AG10803 (cell line): ENCODE results near the gene OR10G2.
"Not testable (repeated sequence)": the region's sequence is repeated elsewhere in the genome, so short reads cannot be mapped to it uniquely, and the experiment has no call there.

Experiments used
- DNase-seq: peaks from one replicate; pipeline ENCODE4 v3.0.0; 2010; ENCODE audit warnings: low read depth
- H3K4me3 ChIP-seq: 2 replicates; pipeline ENCODE4 v1.5.1; 2011; ENCODE audit warnings: mild to moderate bottlenecking, low read length, control low read depth
- TF ChIP-seq, protein P1 (sequence below): conservative IDR thresholded peaks from 2 replicates; pipeline ENCODE4 v1.5.1; 2011; ENCODE audit warnings: mild to moderate bottlenecking, low read length, control low read depth, inconsistent platforms

OR10G2 gene

DNA sequence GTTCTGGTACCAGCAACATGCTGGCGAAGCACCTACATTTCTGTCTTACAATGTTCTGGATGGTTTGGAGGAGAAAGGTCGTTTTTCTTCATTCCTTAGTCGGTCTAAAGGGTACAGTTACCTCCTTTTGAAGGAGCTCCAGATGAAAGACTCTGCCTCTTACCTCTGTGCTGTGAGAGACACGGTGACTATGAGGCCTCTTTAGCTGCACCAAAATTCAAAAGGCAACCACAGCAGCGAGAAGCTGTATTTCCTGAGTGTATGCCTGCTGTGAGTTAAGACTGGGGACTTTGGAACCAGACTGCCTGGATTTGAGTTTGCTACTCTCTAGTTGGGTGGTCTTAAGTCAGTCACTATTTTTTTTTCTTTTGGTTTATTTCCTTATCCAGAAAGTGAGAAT lies 8.7 kb upstream of the OR10G2 start:
- H3K4me3 ChIP-seq: no peak overlapping the region
- no peak for DNase-seq
- TF ChIP-seq, protein P1, sequence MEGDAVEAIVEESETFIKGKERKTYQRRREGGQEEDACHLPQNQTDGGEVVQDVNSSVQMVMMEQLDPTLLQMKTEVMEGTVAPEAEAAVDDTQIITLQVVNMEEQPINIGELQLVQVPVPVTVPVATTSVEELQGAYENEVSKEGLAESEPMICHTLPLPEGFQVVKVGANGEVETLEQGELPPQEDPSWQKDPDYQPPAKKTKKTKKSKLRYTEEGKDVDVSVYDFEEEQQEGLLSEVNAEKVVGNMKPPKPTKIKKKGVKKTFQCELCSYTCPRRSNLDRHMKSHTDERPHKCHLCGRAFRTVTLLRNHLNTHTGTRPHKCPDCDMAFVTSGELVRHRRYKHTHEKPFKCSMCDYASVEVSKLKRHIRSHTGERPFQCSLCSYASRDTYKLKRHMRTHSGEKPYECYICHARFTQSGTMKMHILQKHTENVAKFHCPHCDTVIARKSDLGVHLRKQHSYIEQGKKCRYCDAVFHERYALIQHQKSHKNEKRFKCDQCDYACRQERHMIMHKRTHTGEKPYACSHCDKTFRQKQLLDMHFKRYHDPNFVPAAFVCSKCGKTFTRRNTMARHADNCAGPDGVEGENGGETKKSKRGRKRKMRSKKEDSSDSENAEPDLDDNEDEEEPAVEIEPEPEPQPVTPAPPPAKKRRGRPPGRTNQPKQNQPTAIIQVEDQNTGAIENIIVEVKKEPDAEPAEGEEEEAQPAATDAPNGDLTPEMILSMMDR: no peak

DNA sequence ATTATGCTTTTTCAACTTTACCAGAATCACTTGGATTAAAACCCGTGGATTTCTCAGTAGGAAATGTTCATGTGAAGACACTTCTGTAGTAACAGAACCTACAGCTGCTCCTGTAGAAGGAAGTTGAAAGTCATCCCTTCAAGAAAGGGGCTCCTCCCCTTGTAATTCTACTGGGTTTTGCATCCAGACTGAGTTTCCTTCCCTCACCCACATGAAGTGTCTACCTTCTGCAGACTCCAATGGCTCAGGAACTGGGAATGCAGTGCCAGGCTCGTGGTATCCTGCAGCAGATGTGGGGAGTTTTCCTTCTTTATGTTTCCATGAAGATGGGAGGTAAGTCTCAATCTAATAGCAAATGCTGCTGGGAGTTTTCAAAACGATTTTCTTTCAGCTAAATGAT lies 7.9 kb upstream of the OR10G2 start:
- DNase-seq: no peak
- TF ChIP-seq, protein P1: no peak
- H3K4me3 ChIP-seq: no peak overlapping the region

DNA sequence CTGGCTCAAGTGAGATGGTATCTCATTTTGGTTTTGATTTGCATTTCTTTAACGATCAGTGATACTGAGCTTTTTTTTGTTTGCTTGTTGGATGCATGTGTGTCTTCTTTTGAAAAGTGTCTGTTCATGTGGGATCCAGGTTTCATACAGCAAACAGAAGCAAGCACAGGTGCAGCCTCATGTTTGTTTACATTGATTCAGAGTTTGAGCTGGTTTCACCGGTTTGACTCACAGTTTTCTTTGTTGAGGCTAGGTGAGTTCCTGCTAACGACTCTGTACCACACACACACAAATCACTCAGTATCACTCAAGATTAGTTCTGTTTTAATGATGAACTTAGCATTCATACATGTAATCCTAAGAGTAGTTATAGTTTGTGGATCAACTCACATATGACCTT lies 3.7 kb downstream of the OR10G2 start:
- TF ChIP-seq, protein P1: no peak
- no peak for DNase-seq

DNA sequence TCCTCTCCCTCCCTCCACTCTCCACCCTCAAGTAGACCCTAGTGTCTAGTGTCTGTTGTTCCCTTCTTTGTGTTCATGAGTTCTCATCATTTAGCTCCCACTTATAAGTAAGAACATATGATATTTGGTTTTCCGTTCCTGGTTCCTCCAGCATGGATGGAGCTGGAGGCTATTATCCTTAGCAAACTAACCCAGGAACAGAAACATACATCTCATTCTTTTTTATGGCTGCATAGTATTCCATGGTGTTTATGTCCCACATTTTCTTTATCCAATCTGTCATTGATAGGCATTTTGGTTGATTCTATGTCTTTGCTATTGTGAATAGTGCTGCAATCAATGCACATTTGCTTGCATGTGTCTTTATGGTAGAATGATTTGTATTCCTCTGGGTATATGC lies 4.2 kb downstream of the OR10G2 start:
- not testable (repeated sequence) for H3K4me3 ChIP-seq

More for the DNA sequence above, 3.7 kb downstream of the OR10G2 start:
- H3K4me3 ChIP-seq: no peak overlapping the region

DNA sequence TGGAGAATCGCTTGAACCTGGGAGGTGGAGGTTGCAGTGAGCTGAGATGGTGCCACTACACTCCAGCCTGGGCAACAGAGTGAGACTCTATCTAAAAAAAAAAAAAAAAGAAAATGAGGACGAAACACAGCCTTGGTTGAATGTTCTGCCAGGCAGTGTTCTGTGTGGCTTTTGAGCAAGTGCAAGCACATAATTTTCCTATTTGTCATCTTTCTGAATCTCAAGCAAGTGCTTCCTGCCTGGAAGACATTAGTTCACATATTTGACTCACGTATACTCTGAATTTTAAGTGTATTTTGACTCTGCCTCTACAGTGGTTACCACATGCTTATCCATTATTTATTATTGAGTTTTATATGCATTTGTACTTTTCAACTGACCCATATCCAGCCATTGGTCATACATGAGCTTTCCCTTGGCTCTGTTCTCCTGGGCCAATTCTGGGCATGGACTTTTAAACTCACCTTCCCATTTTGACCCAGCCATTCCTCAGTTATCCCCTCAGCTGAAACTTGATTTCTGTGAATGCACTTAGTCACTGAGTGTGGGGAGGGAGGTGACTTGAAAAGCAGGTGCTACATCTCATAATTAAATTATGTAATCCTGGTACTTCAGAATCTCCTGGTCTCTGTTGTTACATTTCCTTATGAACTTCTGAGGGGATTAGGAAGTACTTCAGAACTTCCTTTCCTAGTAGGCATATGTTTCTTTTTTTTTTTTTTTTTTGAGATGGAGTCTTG lies 8.1 kb downstream of the OR10G2 start:
- H3K4me3 ChIP-seq: no peak overlapping the region
- no peak for DNase-seq
- TF ChIP-seq, protein P1: no peak

More for the DNA sequence above, 4.2 kb downstream of the OR10G2 start:
- DNase-seq: not testable (repeated sequence)

DNA sequence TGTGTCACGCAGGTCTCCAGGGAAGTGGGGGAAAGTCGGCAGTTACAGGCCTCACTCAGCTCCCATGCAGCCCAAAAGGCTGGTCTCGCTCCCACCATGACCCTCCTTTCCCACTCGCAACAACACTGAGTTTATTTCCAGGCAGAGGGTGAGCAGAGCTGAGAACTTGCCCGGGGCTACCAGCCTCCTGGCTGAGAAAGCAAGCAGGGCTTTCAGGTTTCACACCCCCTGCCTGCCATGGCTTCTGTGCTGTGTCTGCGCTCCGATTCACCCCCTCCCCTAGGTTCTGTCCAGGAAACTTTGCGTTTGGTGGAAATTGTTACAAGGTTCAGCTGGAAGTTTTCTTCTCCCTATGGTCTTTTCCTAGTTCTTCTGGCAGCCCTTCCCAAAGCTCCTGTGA lies 17.1 kb downstream of the OR10G2 start:
- H3K4me3 ChIP-seq: no peak overlapping the region
- DNase-seq: no peak
- TF ChIP-seq, protein P1: no peak

DNA sequence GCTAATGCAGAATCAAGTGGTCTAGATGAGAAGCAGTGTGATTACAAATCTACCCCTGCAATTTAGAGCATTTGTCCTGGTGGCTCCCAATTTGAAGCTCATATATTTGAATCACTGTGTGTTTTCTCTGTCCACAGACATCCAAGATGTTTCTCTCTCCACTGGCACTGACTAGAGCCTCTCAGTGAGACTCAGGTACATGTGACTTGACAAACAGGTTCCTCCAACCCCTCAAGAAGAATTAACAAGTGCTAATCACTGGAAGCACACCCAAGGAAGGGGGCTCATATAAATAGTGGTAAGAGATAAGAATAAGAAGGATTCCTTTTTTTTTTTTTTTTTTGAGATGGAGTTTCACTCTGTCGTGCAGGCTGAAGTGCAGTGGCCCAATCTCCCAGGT lies 20.5 kb downstream of the OR10G2 start:
- TF ChIP-seq, protein P1: no peak
- no peak for DNase-seq
- H3K4me3 ChIP-seq: no peak overlapping the region
